HEK293 (cell line): ENCODE data around the gene UBFD1.

Source experiments
- CTCF ChIA-PET: fragments of 350-600 bp; formaldehyde crosslinking; extraction: SDS; loops from one replicate; lab custom pipeline; 2021; ENCODE audit warnings: antibody characterized with exemption; lab: Yijun Ruan, JAX
- POLR2A ChIA-PET: fragments of 300-600 bp; formaldehyde crosslinking; extraction: SDS; loops from one replicate; lab custom pipeline; 2020; ENCODE audit warnings: antibody characterized with exemption, inconsistent platforms; lab: Yijun Ruan, JAX
- H3K27ac ChIP-seq: fragments of 200-500 bp; sonication (Bioruptor generic); 2 replicates; pipeline ENCODE4 v1.5.1; 2014; ENCODE audit warnings: low read depth, low read length, control low read depth, inconsistent platforms; ENCODE audit errors: extremely low read depth
- H3K36me3 ChIP-seq, 2 experiments: fragments of 200-500 bp in 1 of 2; sonication (Bioruptor generic) in 1 of 2; 1 replicate in 1 of 2; 2 replicates in 1 of 2; pipeline ENCODE4 v1.5.1; 2014 to 2017; ENCODE audit warnings: inconsistent platforms in 2 of 2, low read length in 2 of 2; ENCODE audit not compliant: control insufficient read depth in 2 of 2, insufficient read depth in 1 of 2
- H3K4me1 ChIP-seq: fragments of 200-500 bp; sonication (Bioruptor generic); 2 replicates; pipeline ENCODE4 v1.5.1; 2014; ENCODE audit warnings: mild to moderate bottlenecking, low read length, inconsistent platforms; ENCODE audit not compliant: control insufficient read depth, insufficient read depth
- H3K4me3 ChIP-seq: 2 replicates; pipeline ENCODE4 v1.5.1; 2011; ENCODE audit warnings: low read depth, mild to moderate bottlenecking, control low read depth, low read length, moderate library complexity
- H3K9me3 ChIP-seq: fragments of 200-500 bp; sonication (Bioruptor generic); 2 replicates; pipeline ENCODE4 v1.5.1; 2014; ENCODE audit warnings: low read depth, low read length, inconsistent platforms; ENCODE audit not compliant: control insufficient read depth, insufficient read depth
- HOXD13 ChIP-seq: sonication (generic); formaldehyde crosslinking; IDR thresholded peaks from 2 replicates; pipeline ENCODE4 v1.8.0; 2022; ENCODE audit warnings: missing genetic modification reagents, borderline replicate concordance
- IKZF3 ChIP-seq: fragments of 450-650 bp; IDR thresholded peaks from 2 replicates; pipeline ENCODE4 v1.5.0; 2018; ENCODE audit warnings: missing biosample characterization, mild to moderate bottlenecking, missing genetic modification characterization, moderate library complexity
- SP2 ChIP-seq: fragments of 450-650 bp; formaldehyde crosslinking; IDR thresholded peaks from 2 replicates; pipeline ENCODE4 v1.5.1; 2016; ENCODE audit warnings: missing biosample characterization, missing genetic modification characterization
- WT1 ChIP-seq: fragments of 450-650 bp; formaldehyde crosslinking; IDR thresholded peaks from 2 replicates; pipeline ENCODE4 v1.5.1; 2016; ENCODE audit warnings: missing biosample characterization, missing genetic modification characterization
- YY1 ChIP-seq: fragments of 450-650 bp; formaldehyde crosslinking; IDR thresholded peaks from 2 replicates; pipeline ENCODE4 v1.5.1; 2018; ENCODE audit warnings: missing biosample characterization, missing genetic modification characterization
- ZBTB44 ChIP-seq: fragments of 450-650 bp; IDR thresholded peaks from 2 replicates; pipeline ENCODE4 v1.5.1; 2018; ENCODE audit warnings: missing biosample characterization, mild to moderate bottlenecking, missing genetic modification characterization
- ZFHX2 ChIP-seq: fragments of 450-650 bp; formaldehyde crosslinking; conservative IDR thresholded peaks from 2 replicates; pipeline ENCODE4 v1.5.1; 2016; ENCODE audit warnings: missing biosample characterization, missing genetic modification characterization
- ZNF157 ChIP-seq: fragments of 450-650 bp; formaldehyde crosslinking; IDR thresholded peaks from 2 replicates; pipeline ENCODE4 v1.5.1; 2016; ENCODE audit warnings: missing biosample characterization, missing genetic modification characterization
- ZNF18 ChIP-seq: fragments of 450-650 bp; formaldehyde crosslinking; IDR thresholded peaks from 2 replicates; pipeline ENCODE4 v1.5.1; 2016; ENCODE audit warnings: missing biosample characterization, missing genetic modification characterization
- ZNF211 ChIP-seq: fragments of 450-650 bp; formaldehyde crosslinking; IDR thresholded peaks from 2 replicates; pipeline ENCODE4 v1.5.1; 2016; ENCODE audit warnings: low read depth, missing biosample characterization, missing genetic modification characterization
- ZNF214 ChIP-seq: fragments of 450-650 bp; formaldehyde crosslinking; IDR thresholded peaks from 2 replicates; pipeline ENCODE4 v1.5.1; 2017; ENCODE audit warnings: missing biosample characterization, mild to moderate bottlenecking, missing genetic modification characterization, borderline replicate concordance
- ZNF366 ChIP-seq: fragments of 450-650 bp; formaldehyde crosslinking; conservative IDR thresholded peaks from 2 replicates; pipeline ENCODE4 v1.5.1; 2016; ENCODE audit warnings: missing biosample characterization, missing genetic modification characterization
- ZNF433 ChIP-seq: fragments of 450-650 bp; formaldehyde crosslinking; IDR thresholded peaks from 2 replicates; pipeline ENCODE4 v1.5.1; 2016; ENCODE audit warnings: missing biosample characterization, missing genetic modification characterization, low read depth
- ZNF514 ChIP-seq: fragments of 450-650 bp; formaldehyde crosslinking; IDR thresholded peaks from 2 replicates; pipeline ENCODE4 v1.5.1; 2016; ENCODE audit warnings: missing biosample characterization, missing genetic modification characterization
- ZNF621 ChIP-seq: fragments of 450-650 bp; formaldehyde crosslinking; IDR thresholded peaks from 2 replicates; pipeline ENCODE4 v1.5.1; 2017; ENCODE audit warnings: missing biosample characterization, missing genetic modification characterization
- TF ChIP-seq, protein P1 (sequence below): fragments of 450-650 bp; formaldehyde crosslinking; IDR thresholded peaks from 2 replicates; pipeline ENCODE4 v1.5.1; 2017; ENCODE audit warnings: missing biosample characterization, missing genetic modification characterization
- TF ChIP-seq, protein P2 (sequence below): fragments of 450-650 bp; IDR thresholded peaks from 2 replicates; pipeline ENCODE4 v1.5.1; 2018; ENCODE audit warnings: missing biosample characterization, missing genetic modification characterization
- TF ChIP-seq, protein P3 (sequence below): fragments of 450-650 bp; formaldehyde crosslinking; IDR thresholded peaks from 2 replicates; pipeline ENCODE4 v1.5.1; 2016; ENCODE audit warnings: missing biosample characterization, missing genetic modification characterization, low read depth

UBFD1 gene

DNA sequence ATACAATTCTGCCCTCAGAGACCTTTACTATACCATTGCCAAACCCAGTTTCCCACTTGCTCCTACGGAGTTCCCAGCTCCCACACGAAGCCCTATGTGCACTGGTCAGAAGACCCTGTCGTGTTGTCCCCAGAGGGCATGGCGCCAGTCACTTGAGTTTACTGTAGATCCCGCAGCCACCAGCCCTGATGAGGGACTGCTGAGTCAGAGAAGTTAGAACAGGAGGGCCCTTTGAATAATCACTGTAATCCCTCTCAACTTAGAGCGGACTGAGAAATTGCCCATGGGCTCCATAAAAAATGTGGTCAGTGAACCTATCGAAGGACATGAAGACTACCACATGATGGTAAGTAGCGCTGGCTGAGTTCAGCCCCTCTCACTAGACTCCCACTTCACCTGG is 9.2 kb downstream of the UBFD1 start (continued):
- TF ChIP-seq SP2 (no peak), ZNF214 (tag by site-specific recombination) (no peak)
- TF ChIP-seq, all 188 proteins: peak for 0

GRCh38 chr16:23567602-23568001 is 10.1 kb downstream of the UBFD1 start:
- ChIA-PET POLR2A (interaction anchor here (1.2 kb wide), 1 partner anchor 14 kb away, joined by 5 read pairs; no protein-coding TSS in a partner anchor), CTCF (no interaction called here)
- H3K9me3 ChIP-seq, result no peaks in the 10 kb centered on the region
- H3K4me3 ChIP-seq, result no peak overlapping the region
- no peak for TF ChIP-seq ZNF18 (tag by site-specific recombination)
- TF ChIP-seq ZNF366 (tag by site-specific recombination), result no peak
- no peak for TF ChIP-seq ZNF433 (tag by site-specific recombination)
- H3K36me3 ChIP-seq, result peaks cover 40 to 97% of the 10 kb centered on the region in 2 experiments
- no peak overlapping the region for H3K27ac ChIP-seq
- H3K4me1 ChIP-seq, result no peaks in the 10 kb centered on the region

DNA sequence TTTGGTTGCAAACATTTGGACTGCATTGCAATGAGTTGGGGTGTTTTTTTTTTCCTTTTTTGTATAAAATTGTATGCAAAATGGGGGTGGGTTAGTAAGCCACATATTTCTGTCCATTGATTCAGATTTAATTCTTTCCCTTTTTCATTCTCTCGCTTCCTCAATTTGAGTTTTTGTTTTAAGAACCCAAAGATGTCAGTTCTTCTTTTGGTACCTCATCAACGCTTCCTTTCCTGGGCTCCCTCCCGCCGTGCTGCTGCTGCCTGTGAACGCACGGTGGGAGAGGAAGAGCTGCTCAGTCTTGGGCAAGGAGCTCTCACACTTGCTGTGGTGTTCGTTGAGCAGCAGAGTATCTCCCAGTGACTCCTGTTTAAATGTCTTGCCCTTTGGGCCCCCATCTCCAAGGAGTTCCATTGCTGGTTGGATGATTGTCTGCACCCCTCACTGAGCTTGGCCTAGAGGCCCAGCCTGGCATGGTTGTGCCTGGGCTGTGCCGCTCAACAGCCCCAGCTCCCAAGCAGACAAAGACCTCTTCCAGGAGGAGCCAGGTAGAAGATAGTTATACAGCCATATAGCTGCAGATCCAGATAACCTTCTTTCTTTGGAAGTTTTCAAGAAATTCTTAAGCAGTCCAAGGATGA is 13.6 kb downstream of the UBFD1 start:
- H3K36me3 ChIP-seq, result peaks cover 35 to 96% of the 10 kb centered on the region in 2 experiments
- no peak overlapping the region for H3K4me3 ChIP-seq
- POLR2A ChIA-PET, result interaction anchor here (0.6 to 1.3 kb wide), 2 partner anchors 13 to 20 kb away, joined by 4 to 5 read pairs; partner anchors contain the start of genes EARS2 and UBFD1
- no peaks in the 10 kb centered on the region for H3K9me3 ChIP-seq
- TF ChIP-seq HOXD13 (no peak), ZBTB44 (tag by site-specific recombination) (no peak), ZNF211 (tag by site-specific recombination) (no peak), ZNF621 (tag by site-specific recombination) (no peak), IKZF3 (no peak), YY1 (tag by site-specific recombination) (no peak), ZNF514 (tag by site-specific recombination) (no peak), ZNF157 (tag by site-specific recombination) (no peak), WT1 (no peak), ZFHX2 (tag by site-specific recombination) (no peak)
- TF ChIP-seq, protein P1, sequence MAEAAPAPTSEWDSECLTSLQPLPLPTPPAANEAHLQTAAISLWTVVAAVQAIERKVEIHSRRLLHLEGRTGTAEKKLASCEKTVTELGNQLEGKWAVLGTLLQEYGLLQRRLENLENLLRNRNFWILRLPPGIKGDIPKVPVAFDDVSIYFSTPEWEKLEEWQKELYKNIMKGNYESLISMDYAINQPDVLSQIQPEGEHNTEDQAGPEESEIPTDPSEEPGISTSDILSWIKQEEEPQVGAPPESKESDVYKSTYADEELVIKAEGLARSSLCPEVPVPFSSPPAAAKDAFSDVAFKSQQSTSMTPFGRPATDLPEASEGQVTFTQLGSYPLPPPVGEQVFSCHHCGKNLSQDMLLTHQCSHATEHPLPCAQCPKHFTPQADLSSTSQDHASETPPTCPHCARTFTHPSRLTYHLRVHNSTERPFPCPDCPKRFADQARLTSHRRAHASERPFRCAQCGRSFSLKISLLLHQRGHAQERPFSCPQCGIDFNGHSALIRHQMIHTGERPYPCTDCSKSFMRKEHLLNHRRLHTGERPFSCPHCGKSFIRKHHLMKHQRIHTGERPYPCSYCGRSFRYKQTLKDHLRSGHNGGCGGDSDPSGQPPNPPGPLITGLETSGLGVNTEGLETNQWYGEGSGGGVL, result no peak
- TF ChIP-seq, protein P2, sequence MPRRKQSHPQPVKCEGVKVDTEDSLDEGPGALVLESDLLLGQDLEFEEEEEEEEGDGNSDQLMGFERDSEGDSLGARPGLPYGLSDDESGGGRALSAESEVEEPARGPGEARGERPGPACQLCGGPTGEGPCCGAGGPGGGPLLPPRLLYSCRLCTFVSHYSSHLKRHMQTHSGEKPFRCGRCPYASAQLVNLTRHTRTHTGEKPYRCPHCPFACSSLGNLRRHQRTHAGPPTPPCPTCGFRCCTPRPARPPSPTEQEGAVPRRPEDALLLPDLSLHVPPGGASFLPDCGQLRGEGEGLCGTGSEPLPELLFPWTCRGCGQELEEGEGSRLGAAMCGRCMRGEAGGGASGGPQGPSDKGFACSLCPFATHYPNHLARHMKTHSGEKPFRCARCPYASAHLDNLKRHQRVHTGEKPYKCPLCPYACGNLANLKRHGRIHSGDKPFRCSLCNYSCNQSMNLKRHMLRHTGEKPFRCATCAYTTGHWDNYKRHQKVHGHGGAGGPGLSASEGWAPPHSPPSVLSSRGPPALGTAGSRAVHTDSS, result no peak
- TF ChIP-seq, protein P3, sequence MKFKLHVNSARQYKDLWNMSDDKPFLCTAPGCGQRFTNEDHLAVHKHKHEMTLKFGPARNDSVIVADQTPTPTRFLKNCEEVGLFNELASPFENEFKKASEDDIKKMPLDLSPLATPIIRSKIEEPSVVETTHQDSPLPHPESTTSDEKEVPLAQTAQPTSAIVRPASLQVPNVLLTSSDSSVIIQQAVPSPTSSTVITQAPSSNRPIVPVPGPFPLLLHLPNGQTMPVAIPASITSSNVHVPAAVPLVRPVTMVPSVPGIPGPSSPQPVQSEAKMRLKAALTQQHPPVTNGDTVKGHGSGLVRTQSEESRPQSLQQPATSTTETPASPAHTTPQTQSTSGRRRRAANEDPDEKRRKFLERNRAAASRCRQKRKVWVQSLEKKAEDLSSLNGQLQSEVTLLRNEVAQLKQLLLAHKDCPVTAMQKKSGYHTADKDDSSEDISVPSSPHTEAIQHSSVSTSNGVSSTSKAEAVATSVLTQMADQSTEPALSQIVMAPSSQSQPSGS, result no peak
- TF ChIP-seq, all 188 proteins: peak for 0
- Histone ChIP-seq H3K4me1 (no peaks in the 10 kb centered on the region), H3K27ac (no peak overlapping the region)
- CTCF ChIA-PET, result interaction anchor here (0.5 kb wide), 1 partner anchor 206 kb away, joined by 3 read pairs; no protein-coding TSS in a partner anchor
